DMS153 treated with DMSO at 0.1 percent for 48 hours (cell line): ENCODE data around the gene TTC3.
"Not testable (repeated sequence)": the region's sequence is repeated elsewhere in the genome, so short reads cannot be mapped to it uniquely, and the experiment has no call there.

ENCODE experiments used
- DNase-seq: peaks from one replicate; lab custom pipeline; 2025; ENCODE audit not compliant: unreplicated experiment; lab: John Stamatoyannopoulos, UW

The TTC3 gene

GRCh38 chr21:37220981-37221664 lies 148.1 kb downstream of the TTC3 start:
- DNase-seq, result peak; percentile 92

DNA sequence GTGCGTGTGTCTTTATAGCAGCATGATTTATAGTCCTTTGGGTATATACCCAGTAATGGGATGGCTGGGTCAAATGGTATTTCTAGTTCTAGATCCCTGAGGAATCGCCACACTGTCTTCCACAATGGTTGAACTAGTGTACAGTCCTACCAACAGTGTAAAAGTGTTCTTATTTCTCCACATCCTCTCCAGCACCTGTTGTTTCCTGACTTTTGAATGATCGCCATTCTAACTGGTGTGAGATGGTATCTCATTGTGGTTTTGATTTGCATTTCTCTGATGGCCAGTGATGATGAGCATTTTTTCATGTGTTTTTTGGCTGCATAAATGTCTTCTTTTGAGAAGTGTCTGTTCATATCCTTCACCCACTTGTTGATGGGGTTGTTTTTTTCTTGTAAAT lies 149.2 kb downstream of the TTC3 start:
- DNase-seq, result not testable (repeated sequence)

DNA sequence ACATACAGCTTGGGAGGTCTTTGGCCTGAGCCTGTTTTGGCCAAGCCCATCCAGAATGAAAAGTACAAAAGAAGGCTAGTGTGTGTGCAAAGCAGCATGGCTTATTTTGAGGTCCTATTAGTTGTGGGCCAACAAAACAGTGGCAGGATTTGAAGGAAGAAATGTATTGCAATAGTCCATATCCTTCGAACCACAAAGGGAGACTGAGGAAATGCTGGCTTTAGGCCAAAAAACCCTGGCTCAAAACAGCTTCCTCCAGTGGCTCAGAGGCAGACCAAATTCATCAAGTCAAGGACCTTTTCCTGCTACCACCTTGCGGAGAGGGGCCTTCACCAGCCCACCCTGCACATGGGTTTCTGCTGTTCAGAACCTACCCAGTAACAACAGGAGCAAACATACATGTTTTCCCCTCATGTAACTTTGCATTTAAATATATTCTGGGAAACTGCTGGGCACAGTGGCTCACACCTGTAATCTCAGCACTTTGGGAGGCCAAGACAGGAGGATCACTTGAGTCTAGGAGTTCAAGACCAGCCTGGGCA lies 150.8 kb downstream of the TTC3 start:
- no peak for DNase-seq

DNA sequence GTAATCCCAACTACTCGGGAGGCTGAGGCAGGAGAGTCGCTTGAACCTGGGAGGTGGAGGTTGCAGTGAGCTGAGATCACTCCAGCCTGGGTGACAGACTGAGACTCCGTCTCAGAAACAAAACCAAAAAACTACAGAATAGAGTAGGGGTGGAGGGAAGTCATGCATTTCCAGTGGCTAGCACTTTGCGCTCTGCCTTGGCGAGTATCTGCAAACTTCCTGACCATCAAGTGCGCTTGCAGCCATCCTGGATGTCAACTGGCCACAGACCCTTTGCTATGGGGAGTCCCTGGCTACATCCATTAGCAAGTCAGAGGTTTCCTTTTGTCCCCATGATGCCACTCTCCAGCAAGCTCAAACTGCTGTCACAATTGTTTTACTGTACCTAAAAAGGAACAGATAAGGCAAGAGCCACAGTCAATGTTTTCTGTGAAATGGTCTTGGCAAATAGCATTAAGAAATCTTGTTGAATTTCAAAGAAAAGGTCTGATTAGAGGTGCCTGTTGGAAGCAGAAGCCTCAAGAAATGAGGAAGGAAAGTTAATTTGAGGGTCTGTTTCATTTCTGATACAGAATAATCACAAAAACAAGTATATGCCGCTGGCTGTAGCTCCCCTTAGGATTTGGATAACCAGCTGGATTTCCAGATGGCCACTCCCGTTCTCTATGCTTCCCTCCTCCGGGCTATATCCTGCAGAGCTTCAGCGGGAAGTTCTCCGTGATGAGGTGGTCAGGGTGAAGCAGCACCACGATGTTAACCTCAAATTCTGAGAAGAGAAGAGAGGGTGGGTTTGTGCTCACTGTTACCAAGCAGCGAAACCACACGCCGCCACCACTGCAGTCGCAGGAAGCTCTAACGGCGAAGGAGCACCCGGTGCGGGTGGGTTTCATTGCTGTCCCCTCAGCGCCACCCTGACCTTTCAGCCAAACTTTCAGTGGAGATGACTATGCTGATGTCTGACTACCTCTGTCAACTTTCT lies 152.1 kb downstream of the TTC3 start:
- no peak for DNase-seq

GRCh38 chr21:37226041-37226920 lies 153.2 kb downstream of the TTC3 start:
- DNase-seq, result no peak

- DNase-seq, result no peak
Measured at GRCh38 chr21:37227071-37228002, 154.3 kb downstream of the TTC3 start.

DNA sequence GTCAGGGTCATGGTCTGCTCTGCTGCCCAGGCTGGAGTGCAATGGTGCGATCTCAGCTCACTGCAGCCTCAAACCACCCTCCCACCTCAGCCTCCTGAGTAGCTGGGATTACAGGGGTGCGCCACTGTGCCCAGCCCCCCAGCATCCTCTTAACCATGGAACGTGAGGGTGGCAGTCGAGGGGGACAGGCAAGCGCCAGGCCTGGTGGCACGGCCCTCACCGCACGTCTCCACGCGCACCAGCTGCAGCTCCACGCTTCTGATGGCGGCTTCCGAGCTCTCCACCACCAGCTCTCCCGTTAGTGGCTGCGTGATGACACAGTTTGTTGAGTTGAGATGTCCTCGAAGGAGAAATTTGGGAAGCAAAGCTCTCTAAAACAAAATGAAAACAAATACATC lies 154.9 kb downstream of the TTC3 start:
- no peak for DNase-seq

DNA sequence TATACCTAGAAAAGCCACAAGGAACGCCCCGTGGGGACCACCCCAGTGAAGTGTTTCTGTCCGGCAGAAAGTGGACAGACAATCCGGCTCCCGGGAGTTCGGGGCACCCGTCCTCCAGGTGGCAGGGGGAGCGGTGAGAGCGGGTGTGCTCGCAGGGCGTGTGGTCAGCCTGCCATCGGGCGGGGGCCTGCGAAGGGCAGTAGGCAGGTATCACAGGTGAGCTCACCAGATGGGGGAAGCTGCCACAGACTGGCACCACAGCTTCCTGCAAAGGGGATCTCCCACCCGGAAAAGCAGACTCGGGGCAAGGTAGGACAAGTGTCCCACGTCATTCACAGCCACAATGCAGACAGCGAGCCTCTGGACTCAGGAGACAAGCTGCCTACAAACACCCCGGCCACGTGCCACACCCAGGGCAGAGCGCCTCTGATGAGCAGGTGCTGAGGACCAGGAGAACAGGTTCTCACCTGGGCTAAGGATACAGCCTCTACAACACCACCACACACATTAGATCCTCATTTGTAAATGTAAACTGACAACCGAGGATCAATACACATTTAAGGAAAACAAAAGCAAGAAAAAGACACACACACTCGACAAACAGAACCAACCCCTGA lies 157.7 kb downstream of the TTC3 start:
- DNase-seq, result no peak

GRCh38 chr21:37231249-37231645 lies 158.2 kb downstream of the TTC3 start:
- no peak for DNase-seq

GRCh38 chr21:37231671-37232070 lies 158.6 kb downstream of the TTC3 start:
- DNase-seq, result no peak

DNA sequence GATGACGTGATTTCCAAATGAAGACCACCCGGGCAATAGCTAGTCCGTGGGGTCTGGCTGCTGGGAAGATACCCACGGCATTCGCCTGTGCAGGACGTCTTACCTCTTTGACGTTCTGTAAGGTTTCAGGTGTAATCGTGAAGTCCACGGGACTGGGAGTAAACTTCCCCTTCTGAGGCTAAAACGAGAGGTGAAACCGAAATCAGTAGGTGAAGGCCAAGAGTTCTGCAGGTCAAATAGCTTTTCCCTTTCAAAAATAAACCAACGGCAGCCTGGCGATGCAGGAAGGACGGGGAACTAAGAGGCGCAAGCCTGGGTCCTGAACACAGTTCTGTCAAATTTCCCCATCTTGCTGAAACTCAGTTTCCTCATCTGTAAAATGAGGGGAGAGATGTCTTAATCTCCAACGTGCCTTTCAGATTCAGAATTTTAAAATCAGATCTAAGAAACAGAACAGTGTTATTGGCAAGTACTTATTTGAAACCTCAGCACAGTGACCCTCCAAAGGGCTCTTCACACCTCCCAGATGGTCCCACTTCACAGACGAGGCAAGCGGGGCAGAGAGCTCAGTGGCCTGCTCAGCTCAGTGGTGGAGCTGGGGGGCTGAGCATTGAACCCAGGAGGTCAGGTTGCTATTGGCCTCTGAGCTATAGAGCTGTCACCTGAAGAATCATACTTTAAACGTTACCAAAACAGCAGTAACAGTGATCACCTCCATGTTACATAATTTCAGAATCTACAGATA lies 159.4 kb downstream of the TTC3 start:
- DNase-seq, result no peak

GRCh38 chr21:37233551-37234146 lies 160.6 kb downstream of the TTC3 start:
- DNase-seq, result no peak

DNA sequence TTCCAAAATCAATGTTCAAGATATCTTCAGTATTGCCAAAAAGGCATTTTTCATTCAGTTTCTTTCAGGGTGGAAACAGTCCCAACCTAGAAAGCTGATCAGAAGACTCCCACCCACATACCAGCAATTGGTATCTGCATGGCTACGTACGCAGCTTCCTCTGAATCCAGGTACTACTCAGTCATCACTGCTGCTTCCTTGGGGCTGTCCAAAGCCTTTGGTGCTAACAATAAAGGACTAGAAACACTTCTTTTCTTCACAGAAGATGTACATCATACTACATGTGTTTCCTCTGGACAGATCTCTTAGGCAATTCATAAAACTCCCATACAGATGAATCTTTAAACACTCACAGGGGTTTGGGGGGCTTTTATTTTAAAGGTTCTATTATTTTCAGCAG lies 164.3 kb downstream of the TTC3 start:
- DNase-seq, result no peak

- DNase-seq, result no peak
Measured at GRCh38 chr21:37237764-37238163, 164.7 kb downstream of the TTC3 start.

DNA sequence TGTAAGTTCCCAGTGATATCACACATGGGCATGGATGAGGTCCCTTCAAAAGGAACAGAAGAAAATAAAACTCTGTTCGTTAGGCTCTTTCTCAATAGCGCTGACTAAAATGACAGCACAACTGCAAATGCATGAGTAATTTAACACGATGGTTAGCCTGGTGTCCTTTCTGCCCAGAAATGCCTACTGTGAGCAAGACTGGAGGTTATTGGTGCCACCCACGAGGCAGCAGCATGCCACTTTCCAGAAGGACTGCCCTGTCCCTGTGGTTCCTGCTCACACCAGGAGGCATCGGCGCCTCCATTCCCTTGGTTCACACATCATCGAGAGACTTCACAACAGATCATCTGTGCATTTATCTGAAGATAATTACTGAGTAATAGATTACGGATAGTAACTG lies 167.9 kb downstream of the TTC3 start:
- no peak for DNase-seq

- DNase-seq, result no peak
Measured at GRCh38 chr21:37241426-37241825, 168.4 kb downstream of the TTC3 start.

DNA sequence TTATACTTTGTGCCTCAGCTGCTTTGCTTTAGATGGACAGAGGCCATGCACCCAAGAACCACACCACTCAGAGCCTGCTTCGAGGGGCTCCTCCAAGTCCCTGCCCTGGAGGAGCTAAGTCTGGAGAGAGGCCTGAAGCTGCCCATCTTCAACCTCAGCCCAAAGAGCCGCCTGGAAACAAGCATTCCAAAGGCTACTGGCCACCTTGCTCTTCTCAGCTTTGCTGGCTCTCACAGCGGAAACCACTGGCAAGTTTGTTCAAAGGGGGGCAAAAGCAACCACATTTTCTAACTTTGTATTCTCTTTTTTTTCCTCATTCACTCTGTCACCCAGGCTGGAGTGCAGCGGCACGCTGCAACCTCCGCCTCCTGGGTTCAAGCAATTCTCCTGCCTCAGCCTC lies 170.9 kb downstream of the TTC3 start:
- DNase-seq, result no peak

DNA sequence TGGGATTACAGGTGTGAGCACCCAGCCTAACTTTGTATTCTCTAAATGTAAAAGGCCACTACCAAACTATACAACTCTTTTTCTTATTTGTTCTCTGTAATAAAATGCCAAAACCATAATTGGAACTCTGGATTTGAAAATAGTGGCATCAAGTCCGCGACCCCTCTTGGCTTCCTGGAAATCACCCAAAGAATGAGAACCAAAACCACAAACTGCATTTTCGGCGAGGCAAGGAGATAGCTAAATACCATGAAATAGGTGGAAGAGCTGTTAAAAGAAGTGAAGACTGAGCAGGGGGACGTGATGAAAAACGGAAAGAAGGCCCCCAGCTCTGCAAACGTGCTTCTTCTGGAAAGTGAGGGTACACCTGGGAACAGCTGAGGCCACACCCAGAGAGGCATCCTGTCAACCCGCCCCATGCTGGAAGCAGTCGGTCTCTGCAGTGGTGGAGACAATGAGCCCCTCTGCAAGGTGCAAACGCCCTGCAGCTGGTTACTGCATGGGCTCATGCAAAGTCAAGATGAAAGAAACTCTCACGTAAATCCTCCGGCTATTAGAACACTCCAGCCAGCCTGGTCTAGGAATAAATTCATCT lies 171.5 kb downstream of the TTC3 start:
- no peak for DNase-seq
